Gastrocnemius medialis (tissue), 4 donors: ENCODE results near the gene KCNQ1.

Source experiments
- POLR2A ChIP-seq, 2 donors: fragments of 450-650 bp; IDR thresholded peaks; one replicate each; pipeline ENCODE4 v1.6.1; 2017; ENCODE audit warnings: antibody characterized with exemption in 2 of 2, mild to moderate bottlenecking in 2 of 2, moderate library complexity in 2 of 2
- TF ChIP-seq, protein P1 (sequence below), 5 experiments: fragments of 450-650 bp in 3 of 5; fragments of 200-600 bp in 2 of 5; sonication (generic) in 2 of 5; IDR thresholded peaks in 4 of 5; conservative IDR thresholded peaks in 1 of 5; 1 replicate in 4 of 5; 2 replicates in 1 of 5; pipeline ENCODE4 v1.5.1; 2016 to 2019; ENCODE audit warnings: antibody characterized with exemption in 5 of 5, mild to moderate bottlenecking in 3 of 5, moderate library complexity in 3 of 5

- TF ChIP-seq, protein P1, sequence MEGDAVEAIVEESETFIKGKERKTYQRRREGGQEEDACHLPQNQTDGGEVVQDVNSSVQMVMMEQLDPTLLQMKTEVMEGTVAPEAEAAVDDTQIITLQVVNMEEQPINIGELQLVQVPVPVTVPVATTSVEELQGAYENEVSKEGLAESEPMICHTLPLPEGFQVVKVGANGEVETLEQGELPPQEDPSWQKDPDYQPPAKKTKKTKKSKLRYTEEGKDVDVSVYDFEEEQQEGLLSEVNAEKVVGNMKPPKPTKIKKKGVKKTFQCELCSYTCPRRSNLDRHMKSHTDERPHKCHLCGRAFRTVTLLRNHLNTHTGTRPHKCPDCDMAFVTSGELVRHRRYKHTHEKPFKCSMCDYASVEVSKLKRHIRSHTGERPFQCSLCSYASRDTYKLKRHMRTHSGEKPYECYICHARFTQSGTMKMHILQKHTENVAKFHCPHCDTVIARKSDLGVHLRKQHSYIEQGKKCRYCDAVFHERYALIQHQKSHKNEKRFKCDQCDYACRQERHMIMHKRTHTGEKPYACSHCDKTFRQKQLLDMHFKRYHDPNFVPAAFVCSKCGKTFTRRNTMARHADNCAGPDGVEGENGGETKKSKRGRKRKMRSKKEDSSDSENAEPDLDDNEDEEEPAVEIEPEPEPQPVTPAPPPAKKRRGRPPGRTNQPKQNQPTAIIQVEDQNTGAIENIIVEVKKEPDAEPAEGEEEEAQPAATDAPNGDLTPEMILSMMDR (IDR thresholded peaks at IDR 0.05 in 4 of 5, conservative IDR thresholded peaks at IDR 0.05 in 1 of 5): no peak
- no peak for TF ChIP-seq POLR2A (IDR thresholded peaks at IDR 0.05)
Observed at GRCh38 chr11:2577031-2577990, 132.5 kb downstream of the KCNQ1 start.
